WTC11 (cell line): Measurements from ENCODE around the gene ARAP1.

Source experiments
- KAT7 ChIP-seq: sonication (generic); formaldehyde crosslinking; IDR thresholded peaks from 2 replicates; pipeline ENCODE4 v1.8.1; 2023; ENCODE audit warnings: missing genetic modification reagents, mild to moderate bottlenecking, borderline replicate concordance
- SP1 ChIP-seq: sonication (generic); formaldehyde crosslinking; conservative IDR thresholded peaks from 2 replicates; pipeline ENCODE4 v1.8.1; 2022; ENCODE audit warnings: missing genetic modification reagents
- TEAD4 ChIP-seq: sonication (generic); formaldehyde crosslinking; IDR thresholded peaks from 2 replicates; pipeline ENCODE4 v1.8.0; 2022; ENCODE audit warnings: mild to moderate bottlenecking, missing genetic modification reagents
- ZNF121 ChIP-seq: sonication (generic); formaldehyde crosslinking; IDR thresholded peaks from 2 replicates; pipeline ENCODE4 v1.8.0; 2023; ENCODE audit warnings: missing genetic modification reagents
- TF ChIP-seq, protein P1 (sequence below): fragments of 200-600 bp; IDR thresholded peaks from 2 replicates; pipeline ENCODE4 v1.8.0; 2022; ENCODE audit warnings: antibody characterized with exemption
- TF ChIP-seq, protein P2 (sequence below): sonication (generic); formaldehyde crosslinking; IDR thresholded peaks from 2 replicates; pipeline ENCODE4 v1.8.0; 2022; ENCODE audit warnings: missing genetic modification reagents

DNA sequence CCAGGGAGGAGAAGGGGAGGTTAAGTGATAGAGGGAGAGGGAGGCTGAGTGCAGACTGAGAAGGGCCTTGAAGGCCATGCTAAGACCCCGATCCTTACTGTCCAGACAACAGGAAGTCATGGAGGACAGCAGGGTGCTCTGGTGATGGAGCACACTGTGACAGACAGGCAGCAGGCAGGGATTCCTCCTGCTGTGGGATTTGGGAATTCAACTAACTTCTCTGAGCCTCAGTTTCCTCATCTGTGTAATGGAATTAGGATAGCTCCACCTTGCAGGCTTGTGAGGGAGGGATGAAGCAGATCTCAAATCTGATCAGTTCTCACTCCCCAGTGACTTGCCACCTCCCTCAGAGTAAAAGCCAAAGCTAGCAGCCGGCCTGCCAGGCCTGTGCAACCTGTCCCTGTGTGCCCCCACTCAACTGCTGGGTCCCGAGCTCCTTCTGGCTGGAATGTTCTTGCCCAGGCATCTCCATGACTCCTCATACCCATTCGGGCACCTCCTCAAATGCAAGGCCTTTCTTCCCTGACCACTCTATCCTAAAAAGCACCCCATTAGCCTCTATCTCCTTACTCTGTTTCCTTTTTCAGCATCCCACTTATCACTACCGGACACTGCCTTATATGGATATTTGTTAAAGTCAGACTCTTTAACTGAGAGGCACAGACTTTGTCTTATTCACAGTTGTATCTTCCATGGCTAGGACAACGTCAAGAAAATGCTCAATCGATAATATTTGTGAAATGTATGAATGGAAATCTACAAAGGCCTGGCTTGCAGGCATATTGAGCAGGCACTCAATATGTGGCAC, 9.5 kb downstream of the ARAP1 start:
- no peak for TF ChIP-seq KAT7 (CRISPR knock-in tag)
- TF ChIP-seq, protein P1, sequence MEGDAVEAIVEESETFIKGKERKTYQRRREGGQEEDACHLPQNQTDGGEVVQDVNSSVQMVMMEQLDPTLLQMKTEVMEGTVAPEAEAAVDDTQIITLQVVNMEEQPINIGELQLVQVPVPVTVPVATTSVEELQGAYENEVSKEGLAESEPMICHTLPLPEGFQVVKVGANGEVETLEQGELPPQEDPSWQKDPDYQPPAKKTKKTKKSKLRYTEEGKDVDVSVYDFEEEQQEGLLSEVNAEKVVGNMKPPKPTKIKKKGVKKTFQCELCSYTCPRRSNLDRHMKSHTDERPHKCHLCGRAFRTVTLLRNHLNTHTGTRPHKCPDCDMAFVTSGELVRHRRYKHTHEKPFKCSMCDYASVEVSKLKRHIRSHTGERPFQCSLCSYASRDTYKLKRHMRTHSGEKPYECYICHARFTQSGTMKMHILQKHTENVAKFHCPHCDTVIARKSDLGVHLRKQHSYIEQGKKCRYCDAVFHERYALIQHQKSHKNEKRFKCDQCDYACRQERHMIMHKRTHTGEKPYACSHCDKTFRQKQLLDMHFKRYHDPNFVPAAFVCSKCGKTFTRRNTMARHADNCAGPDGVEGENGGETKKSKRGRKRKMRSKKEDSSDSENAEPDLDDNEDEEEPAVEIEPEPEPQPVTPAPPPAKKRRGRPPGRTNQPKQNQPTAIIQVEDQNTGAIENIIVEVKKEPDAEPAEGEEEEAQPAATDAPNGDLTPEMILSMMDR, result no peak
- TF ChIP-seq, protein P2, sequence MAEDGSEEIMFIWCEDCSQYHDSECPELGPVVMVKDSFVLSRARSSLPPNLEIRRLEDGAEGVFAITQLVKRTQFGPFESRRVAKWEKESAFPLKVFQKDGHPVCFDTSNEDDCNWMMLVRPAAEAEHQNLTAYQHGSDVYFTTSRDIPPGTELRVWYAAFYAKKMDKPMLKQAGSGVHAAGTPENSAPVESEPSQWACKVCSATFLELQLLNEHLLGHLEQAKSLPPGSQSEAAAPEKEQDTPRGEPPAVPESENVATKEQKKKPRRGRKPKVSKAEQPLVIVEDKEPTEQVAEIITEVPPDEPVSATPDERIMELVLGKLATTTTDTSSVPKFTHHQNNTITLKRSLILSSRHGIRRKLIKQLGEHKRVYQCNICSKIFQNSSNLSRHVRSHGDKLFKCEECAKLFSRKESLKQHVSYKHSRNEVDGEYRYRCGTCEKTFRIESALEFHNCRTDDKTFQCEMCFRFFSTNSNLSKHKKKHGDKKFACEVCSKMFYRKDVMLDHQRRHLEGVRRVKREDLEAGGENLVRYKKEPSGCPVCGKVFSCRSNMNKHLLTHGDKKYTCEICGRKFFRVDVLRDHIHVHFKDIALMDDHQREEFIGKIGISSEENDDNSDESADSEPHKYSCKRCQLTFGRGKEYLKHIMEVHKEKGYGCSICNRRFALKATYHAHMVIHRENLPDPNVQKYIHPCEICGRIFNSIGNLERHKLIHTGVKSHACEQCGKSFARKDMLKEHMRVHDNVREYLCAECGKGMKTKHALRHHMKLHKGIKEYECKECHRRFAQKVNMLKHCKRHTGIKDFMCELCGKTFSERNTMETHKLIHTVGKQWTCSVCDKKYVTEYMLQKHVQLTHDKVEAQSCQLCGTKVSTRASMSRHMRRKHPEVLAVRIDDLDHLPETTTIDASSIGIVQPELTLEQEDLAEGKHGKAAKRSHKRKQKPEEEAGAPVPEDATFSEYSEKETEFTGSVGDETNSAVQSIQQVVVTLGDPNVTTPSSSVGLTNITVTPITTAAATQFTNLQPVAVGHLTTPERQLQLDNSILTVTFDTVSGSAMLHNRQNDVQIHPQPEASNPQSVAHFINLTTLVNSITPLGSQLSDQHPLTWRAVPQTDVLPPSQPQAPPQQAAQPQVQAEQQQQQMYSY (CRISPR knock-in tag), result no peak
- TF ChIP-seq ZNF121, result no peak
- no peak for TF ChIP-seq SP1 (CRISPR knock-in tag)
- TF ChIP-seq TEAD4 (CRISPR knock-in tag), result no peak
